ENCODE measurements around the gene TMEM140. TPM values are rescaled to one million over a fixed set of nuclear protein-coding genes. Genes with fewer than 3 reads are reported as not detected.

The TMEM140 gene
- total and polyA plus RNA-seq, 9 of the 15 experiments (the other 6 are each of a cell fraction or from before 2014, with no cell fraction given), result 0.03 to 0.82 (median 0.23) TPM

DNA sequence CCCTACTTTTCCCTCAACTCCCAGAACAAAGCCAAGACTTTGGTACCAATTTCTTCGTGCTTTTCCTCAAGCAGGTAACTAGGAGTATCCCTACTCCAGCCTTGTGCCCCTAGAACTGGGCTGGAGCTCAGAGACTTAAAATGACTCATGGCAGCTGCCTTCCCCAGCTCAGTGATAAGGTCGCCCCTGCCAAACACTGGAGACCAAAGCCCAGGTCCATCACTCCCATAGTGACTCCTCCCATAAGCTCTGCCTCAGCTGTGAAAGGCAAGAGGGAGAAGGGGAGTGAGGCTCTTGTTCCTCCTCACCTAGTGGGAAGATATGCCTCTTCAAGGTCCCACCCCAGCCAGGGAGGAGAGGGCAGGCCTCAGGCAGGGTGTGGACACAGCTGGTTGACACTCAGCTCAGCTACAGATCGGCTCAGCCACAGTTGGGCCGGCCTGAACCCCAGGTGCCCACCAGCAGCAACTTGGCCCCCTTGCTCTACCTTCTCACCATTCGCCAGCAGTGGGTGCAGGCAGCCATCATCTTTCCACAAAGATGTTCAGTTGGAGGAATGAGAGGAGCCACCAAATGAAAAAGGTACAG, 36.5 kb downstream of the TMEM140 start (continued):
- TF ChIP-seq, protein P1, sequence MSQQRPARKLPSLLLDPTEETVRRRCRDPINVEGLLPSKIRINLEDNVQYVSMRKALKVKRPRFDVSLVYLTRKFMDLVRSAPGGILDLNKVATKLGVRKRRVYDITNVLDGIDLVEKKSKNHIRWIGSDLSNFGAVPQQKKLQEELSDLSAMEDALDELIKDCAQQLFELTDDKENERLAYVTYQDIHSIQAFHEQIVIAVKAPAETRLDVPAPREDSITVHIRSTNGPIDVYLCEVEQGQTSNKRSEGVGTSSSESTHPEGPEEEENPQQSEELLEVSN (IDR thresholded peaks at IDR 0.05; ENCODE audit: borderline replicate concordance in 1 of 2, extremely low read depth in 1 of 2, insufficient read depth in 1 of 2, insufficient read length in 1 of 2, low read depth in 1 of 2, low read length in 1 of 2, poor library complexity in 1 of 2, severe bottlenecking in 1 of 2), result no peak
- TF ChIP-seq NFIX (CRISPR knock-in tag; IDR thresholded peaks at IDR 0.05; ENCODE audit: low read depth) (no peak), DPF2 (IDR thresholded peaks at IDR 0.05) (peak; percentile 50; the same call in 1 of the 2 replicates), DMBX1 (CRISPR knock-in tag; IDR thresholded peaks at IDR 0.05; ENCODE audit: borderline replicate concordance) (no peak), CAMTA2 (CRISPR knock-in tag; conservative IDR thresholded peaks at IDR 0.05) (no peak), ETV1 (tag; conservative IDR thresholded peaks at IDR 0.05; ENCODE audit: low read depth) (no peak), ZNF274 (IDR thresholded peaks at IDR 0.05; ENCODE audit: borderline replicate concordance, low read depth, low read length) (no peak), JUND (IDR thresholded peaks at IDR 0.05; ENCODE audit: borderline replicate concordance, low read depth, low read length) (peak; percentile 60; the same call in 1 of the 2 replicates), JUND (tag; IDR thresholded peaks at IDR 0.05; ENCODE audit: borderline replicate concordance, low read depth, low read length) (peak; percentile 25; the same call in 1 of the 3 replicates), FOXA3 (CRISPR knock-in tag; conservative IDR thresholded peaks at IDR 0.05 in 1 of 2, IDR thresholded peaks at IDR 0.05 in 1 of 2) (peak in 1 of 2 experiments; percentile 26; a peak in 1 of 4 replicates), SMARCA4 (IDR thresholded peaks at IDR 0.05) (0 out of 2 replicates have a peak, but pooled peaks have one; percentile 17), GABPB2 (CRISPR knock-in tag; conservative IDR thresholded peaks at IDR 0.05) (no peak), CHD2 (IDR thresholded peaks at IDR 0.05; ENCODE audit: low read depth, low read length) (no peak), ZNF224 (CRISPR knock-in tag; IDR thresholded peaks at IDR 0.05) (no peak), KAT2B (IDR thresholded peaks at IDR 0.05; ENCODE audit: low read depth, low read length) (no peak)
- TF ChIP-seq, protein P2, sequence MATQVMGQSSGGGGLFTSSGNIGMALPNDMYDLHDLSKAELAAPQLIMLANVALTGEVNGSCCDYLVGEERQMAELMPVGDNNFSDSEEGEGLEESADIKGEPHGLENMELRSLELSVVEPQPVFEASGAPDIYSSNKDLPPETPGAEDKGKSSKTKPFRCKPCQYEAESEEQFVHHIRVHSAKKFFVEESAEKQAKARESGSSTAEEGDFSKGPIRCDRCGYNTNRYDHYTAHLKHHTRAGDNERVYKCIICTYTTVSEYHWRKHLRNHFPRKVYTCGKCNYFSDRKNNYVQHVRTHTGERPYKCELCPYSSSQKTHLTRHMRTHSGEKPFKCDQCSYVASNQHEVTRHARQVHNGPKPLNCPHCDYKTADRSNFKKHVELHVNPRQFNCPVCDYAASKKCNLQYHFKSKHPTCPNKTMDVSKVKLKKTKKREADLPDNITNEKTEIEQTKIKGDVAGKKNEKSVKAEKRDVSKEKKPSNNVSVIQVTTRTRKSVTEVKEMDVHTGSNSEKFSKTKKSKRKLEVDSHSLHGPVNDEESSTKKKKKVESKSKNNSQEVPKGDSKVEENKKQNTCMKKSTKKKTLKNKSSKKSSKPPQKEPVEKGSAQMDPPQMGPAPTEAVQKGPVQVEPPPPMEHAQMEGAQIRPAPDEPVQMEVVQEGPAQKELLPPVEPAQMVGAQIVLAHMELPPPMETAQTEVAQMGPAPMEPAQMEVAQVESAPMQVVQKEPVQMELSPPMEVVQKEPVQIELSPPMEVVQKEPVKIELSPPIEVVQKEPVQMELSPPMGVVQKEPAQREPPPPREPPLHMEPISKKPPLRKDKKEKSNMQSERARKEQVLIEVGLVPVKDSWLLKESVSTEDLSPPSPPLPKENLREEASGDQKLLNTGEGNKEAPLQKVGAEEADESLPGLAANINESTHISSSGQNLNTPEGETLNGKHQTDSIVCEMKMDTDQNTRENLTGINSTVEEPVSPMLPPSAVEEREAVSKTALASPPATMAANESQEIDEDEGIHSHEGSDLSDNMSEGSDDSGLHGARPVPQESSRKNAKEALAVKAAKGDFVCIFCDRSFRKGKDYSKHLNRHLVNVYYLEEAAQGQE (IDR thresholded peaks at IDR 0.05; ENCODE audit: borderline replicate concordance), result no peak
- TF ChIP-seq, protein P2 (CRISPR knock-in tag; IDR thresholded peaks at IDR 0.05; ENCODE audit: low read depth), result no peak
- TF ChIP-seq, protein P3, sequence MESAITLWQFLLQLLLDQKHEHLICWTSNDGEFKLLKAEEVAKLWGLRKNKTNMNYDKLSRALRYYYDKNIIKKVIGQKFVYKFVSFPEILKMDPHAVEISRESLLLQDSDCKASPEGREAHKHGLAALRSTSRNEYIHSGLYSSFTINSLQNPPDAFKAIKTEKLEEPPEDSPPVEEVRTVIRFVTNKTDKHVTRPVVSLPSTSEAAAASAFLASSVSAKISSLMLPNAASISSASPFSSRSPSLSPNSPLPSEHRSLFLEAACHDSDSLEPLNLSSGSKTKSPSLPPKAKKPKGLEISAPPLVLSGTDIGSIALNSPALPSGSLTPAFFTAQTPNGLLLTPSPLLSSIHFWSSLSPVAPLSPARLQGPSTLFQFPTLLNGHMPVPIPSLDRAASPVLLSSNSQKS (CRISPR knock-in tag; IDR thresholded peaks at IDR 0.05), result no peak

All from K562 (cell line).